BJ (cell line): ENCODE data around the gene FOXP1. TPM values are rescaled to one million over a fixed set of nuclear protein-coding genes. Genes with fewer than 3 reads are reported as not detected.

Experiments used
- CTCF ChIA-PET: fragments of 350-600 bp; formaldehyde crosslinking; extraction: SDS; loops from one replicate; lab custom pipeline; 2021; ENCODE audit warnings: antibody characterized with exemption, inconsistent platforms; lab: Yijun Ruan, JAX
- POLR2A ChIA-PET: fragments of 300-600 bp; sonication (Branson Sonifier 250); formaldehyde crosslinking; extraction: SDS; loops from one replicate; lab custom pipeline; 2021; ENCODE audit warnings: antibody characterized with exemption; lab: Charles Lee
- DNase-seq: peaks from one replicate; pipeline ENCODE4 v3.0.0-alpha.2; 2011; ENCODE audit warnings: low read depth
- H3K27me3 ChIP-seq: 2 replicates; pipeline ENCODE4 v1.6.0; 2011; ENCODE audit warnings: low read length; ENCODE audit not compliant: control insufficient read depth, insufficient read depth
- H3K36me3 ChIP-seq: 2 replicates; pipeline ENCODE4 v1.5.1; 2011; ENCODE audit warnings: low read length; ENCODE audit not compliant: control insufficient read depth, insufficient read depth
- H3K4me3 ChIP-seq: 2 replicates; pipeline ENCODE4 v1.5.1; 2011; ENCODE audit warnings: low read depth, mild to moderate bottlenecking, control low read depth, low read length
- CTCF ChIP-seq: IDR thresholded peaks from 2 replicates; pipeline ENCODE4 v1.5.1; 2011; ENCODE audit warnings: low read depth, mild to moderate bottlenecking, control low read depth, inconsistent platforms, low read length, moderate library complexity; ENCODE audit not compliant: insufficient read depth
- polyA plus RNA-seq: library from polyadenylated mRNA; depleted of rRNA; stranded (reverse); fragments of >200 nt; gene quantifications from 2 replicates; pipeline ENCODE4 v1.2.3, GENCODE V29; 2011

FOXP1 gene
- polyA plus RNA-seq, 1 experiment: 37.0 TPM

GRCh38 chr3:71218508-71218907 is 365.0 kb downstream of the FOXP1 start:
- DNase-seq: no peak
- H3K27me3 ChIP-seq: 0 out of 2 replicates have a peak, but pooled peaks cover 2% of the 10 kb centered on the region
- no peak overlapping the region for H3K4me3 ChIP-seq
- peaks cover 1% of the 10 kb centered on the region for H3K36me3 ChIP-seq
- no peak for TF ChIP-seq CTCF
- ChIA-PET CTCF (no interaction called here), POLR2A (no interaction called here)

- Histone ChIP-seq H3K4me3 (no peak overlapping the region), H3K36me3 (peaks cover 1% of the 10 kb centered on the region), H3K27me3 (0 out of 2 replicates have a peak, but pooled peaks cover 2% of the 10 kb centered on the region)
- no peak for TF ChIP-seq CTCF
- DNase-seq: no peak
- POLR2A ChIA-PET: no interaction called here
- CTCF ChIA-PET: interaction anchor here (0.9 kb wide), 1 partner anchor 32 kb away, joined by 3 read pairs; no protein-coding TSS in a partner anchor
These were observed 365.8 kb downstream of the FOXP1 start for GRCh38 chr3:71217640-71218222.

- ChIA-PET POLR2A (no interaction called here), CTCF (interaction anchor here (1.1 kb wide), 1 partner anchor 182 kb away, joined by 3 read pairs; no protein-coding TSS in a partner anchor)
- no peak for DNase-seq
- Histone ChIP-seq H3K4me3 (no peak overlapping the region), H3K36me3 (peaks cover 1% of the 10 kb centered on the region), H3K27me3 (0 out of 2 replicates have a peak, but pooled peaks cover 2% of the 10 kb centered on the region)
- TF ChIP-seq CTCF: no peak
These were observed 368.2 kb downstream of the FOXP1 start for GRCh38 chr3:71215351-71215750.

- TF ChIP-seq CTCF: no peak
- no peak overlapping the region for H3K4me3 ChIP-seq
- DNase-seq: no peak
- CTCF ChIA-PET: interaction anchor here (1.1 kb wide), 1 partner anchor 183 kb away, joined by 3 read pairs; no protein-coding TSS in a partner anchor
- POLR2A ChIA-PET: no interaction called here
- H3K36me3 ChIP-seq: peaks cover 1% of the 10 kb centered on the region
- H3K27me3 ChIP-seq: 0 out of 2 replicates have a peak, but pooled peaks cover 2% of the 10 kb centered on the region
These were observed 368.7 kb downstream of the FOXP1 start for GRCh38 chr3:71214797-71215196.

- POLR2A ChIA-PET: no interaction called here
- CTCF ChIA-PET: interaction anchor here (1.2 kb wide), 1 partner anchor 13 kb away, joined by 3 read pairs; no protein-coding TSS in a partner anchor
- Histone ChIP-seq H3K27me3 (0 out of 2 replicates have a peak, but pooled peaks cover 2% of the 10 kb centered on the region), H3K36me3 (peaks cover 1% of the 10 kb centered on the region), H3K4me3 (no peak overlapping the region)
- no peak for DNase-seq
- TF ChIP-seq CTCF: no peak
These were observed 369.5 kb downstream of the FOXP1 start for GRCh38 chr3:71214016-71214415.
